B cell (primary cell): ENCODE data around the gene FMN1.

Source experiments
- EZH2 ChIP-seq: IDR thresholded peaks from 2 replicates; pipeline ENCODE4 v1.6.1; 2012; ENCODE audit warnings: borderline replicate concordance, low read depth, mild to moderate bottlenecking, moderate library complexity, low read length; ENCODE audit not compliant: insufficient read depth, poor library complexity, severe bottlenecking
- TF ChIP-seq, protein P1 (sequence below): fragments of 200-600 bp; IDR thresholded peaks from one replicate; pipeline ENCODE4 v1.8.0; 2022; ENCODE audit warnings: antibody characterized with exemption, mild to moderate bottlenecking

DNA sequence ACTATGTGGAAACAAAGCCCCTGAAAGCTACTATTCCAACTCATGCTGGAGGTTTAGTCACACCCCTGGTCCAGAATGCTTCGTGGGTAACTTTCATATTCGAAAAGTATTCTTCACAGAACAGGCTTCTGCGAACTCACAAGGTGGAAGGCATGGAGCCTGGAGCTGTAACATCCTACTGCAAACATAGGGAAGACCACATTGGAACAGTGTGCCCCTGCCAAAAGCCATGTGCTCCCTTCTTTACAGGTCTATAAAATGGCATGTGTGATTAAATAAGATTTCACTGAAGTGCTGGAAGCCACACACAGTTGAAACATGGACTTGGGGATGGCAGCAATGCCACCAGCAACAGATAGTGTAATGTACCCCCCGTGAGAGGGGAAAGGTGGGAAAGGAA is 370.8 kb downstream of the FMN1 start:
- TF ChIP-seq, protein P1, sequence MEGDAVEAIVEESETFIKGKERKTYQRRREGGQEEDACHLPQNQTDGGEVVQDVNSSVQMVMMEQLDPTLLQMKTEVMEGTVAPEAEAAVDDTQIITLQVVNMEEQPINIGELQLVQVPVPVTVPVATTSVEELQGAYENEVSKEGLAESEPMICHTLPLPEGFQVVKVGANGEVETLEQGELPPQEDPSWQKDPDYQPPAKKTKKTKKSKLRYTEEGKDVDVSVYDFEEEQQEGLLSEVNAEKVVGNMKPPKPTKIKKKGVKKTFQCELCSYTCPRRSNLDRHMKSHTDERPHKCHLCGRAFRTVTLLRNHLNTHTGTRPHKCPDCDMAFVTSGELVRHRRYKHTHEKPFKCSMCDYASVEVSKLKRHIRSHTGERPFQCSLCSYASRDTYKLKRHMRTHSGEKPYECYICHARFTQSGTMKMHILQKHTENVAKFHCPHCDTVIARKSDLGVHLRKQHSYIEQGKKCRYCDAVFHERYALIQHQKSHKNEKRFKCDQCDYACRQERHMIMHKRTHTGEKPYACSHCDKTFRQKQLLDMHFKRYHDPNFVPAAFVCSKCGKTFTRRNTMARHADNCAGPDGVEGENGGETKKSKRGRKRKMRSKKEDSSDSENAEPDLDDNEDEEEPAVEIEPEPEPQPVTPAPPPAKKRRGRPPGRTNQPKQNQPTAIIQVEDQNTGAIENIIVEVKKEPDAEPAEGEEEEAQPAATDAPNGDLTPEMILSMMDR, result no peak
- no peak for TF ChIP-seq EZH2
